ENCODE measurements around the gene KIAA1958.

DNA sequence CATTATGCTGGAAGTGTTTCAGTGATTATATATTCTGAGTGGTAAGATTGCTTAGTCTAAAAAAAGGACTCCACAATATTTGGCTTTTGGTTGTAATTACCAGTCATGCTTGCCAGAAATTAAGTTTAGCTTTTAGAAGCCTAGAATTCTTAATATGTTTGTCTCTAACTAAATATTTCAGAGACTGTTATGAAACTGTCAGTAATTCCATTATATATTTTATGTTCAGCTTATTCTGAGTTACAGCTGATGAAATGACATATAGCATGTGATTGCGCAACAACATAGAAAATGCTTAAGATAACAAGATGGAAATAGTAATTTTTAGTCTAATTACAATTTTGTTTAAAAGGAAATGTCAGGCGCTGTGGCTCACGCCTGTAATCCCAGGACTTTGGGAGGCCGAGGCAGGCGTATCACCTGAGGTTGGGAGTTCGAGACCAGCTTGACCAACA, 44.2 kb downstream of the KIAA1958 start:
- TF ChIP-seq CTCF (IDR thresholded peaks at IDR 0.05 in 2 of 3, conservative IDR thresholded peaks at IDR 0.05 in 1 of 3; ENCODE audit: borderline replicate concordance in 1 of 3, insufficient read depth in 1 of 3, low read depth in 2 of 3, low read length in 2 of 3) = no peak
- no peak for TF ChIP-seq POLR2A (IDR thresholded peaks at IDR 0.05; ENCODE audit: borderline replicate concordance, extremely low read depth, insufficient read depth, insufficient read length)
- no peak for TF ChIP-seq ZNF274 (IDR thresholded peaks at IDR 0.05; ENCODE audit: low read depth, low read length)
- no peak for TF ChIP-seq JUND (IDR thresholded peaks at IDR 0.05)
- no peak for TF ChIP-seq RAD21 (IDR thresholded peaks at IDR 0.05; ENCODE audit: low read depth)
- no peak for TF ChIP-seq SRF (IDR thresholded peaks at IDR 0.05; ENCODE audit: low read depth)
- TF ChIP-seq, protein P1, sequence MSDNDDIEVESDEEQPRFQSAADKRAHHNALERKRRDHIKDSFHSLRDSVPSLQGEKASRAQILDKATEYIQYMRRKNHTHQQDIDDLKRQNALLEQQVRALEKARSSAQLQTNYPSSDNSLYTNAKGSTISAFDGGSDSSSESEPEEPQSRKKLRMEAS (IDR thresholded peaks at IDR 0.05) = no peak
- no peak for TF ChIP-seq POLR2AphosphoS5 (IDR thresholded peaks at IDR 0.05; ENCODE audit: low read depth, low read length)
- no peak for TF ChIP-seq EZH2phosphoT487 (IDR thresholded peaks at IDR 0.05; ENCODE audit: borderline replicate concordance)
- no peak for TF ChIP-seq ZFX (IDR thresholded peaks at IDR 0.05)
- TF ChIP-seq, protein P2, sequence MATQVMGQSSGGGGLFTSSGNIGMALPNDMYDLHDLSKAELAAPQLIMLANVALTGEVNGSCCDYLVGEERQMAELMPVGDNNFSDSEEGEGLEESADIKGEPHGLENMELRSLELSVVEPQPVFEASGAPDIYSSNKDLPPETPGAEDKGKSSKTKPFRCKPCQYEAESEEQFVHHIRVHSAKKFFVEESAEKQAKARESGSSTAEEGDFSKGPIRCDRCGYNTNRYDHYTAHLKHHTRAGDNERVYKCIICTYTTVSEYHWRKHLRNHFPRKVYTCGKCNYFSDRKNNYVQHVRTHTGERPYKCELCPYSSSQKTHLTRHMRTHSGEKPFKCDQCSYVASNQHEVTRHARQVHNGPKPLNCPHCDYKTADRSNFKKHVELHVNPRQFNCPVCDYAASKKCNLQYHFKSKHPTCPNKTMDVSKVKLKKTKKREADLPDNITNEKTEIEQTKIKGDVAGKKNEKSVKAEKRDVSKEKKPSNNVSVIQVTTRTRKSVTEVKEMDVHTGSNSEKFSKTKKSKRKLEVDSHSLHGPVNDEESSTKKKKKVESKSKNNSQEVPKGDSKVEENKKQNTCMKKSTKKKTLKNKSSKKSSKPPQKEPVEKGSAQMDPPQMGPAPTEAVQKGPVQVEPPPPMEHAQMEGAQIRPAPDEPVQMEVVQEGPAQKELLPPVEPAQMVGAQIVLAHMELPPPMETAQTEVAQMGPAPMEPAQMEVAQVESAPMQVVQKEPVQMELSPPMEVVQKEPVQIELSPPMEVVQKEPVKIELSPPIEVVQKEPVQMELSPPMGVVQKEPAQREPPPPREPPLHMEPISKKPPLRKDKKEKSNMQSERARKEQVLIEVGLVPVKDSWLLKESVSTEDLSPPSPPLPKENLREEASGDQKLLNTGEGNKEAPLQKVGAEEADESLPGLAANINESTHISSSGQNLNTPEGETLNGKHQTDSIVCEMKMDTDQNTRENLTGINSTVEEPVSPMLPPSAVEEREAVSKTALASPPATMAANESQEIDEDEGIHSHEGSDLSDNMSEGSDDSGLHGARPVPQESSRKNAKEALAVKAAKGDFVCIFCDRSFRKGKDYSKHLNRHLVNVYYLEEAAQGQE (IDR thresholded peaks at IDR 0.05; ENCODE audit: low read depth) = no peak
- TF ChIP-seq TCF7L2 (IDR thresholded peaks at IDR 0.05; ENCODE audit: borderline replicate concordance, extremely low read depth, insufficient read depth, insufficient read length) = no peak

All from HCT116 (cell line).